Muscle layer of colon (tissue), 2 donors: Measurements from ENCODE around the gene SIX3.

Experiments
- H3K27ac ChIP-seq: one replicate; pipeline ENCODE4 v1.7.0; 2013; ENCODE audit warnings: low read depth, mild to moderate bottlenecking, low read length, moderate library complexity
- H3K27me3 ChIP-seq, 2 donors: one replicate each; pipeline ENCODE4 v1.7.0; 2013; ENCODE audit warnings: low read length in 2 of 2, mild to moderate bottlenecking in 2 of 2; ENCODE audit not compliant: insufficient read depth in 2 of 2, control insufficient read depth in 1 of 2
- H3K36me3 ChIP-seq: one replicate; pipeline ENCODE4 v1.7.0; 2013; ENCODE audit warnings: mild to moderate bottlenecking, low read length; ENCODE audit not compliant: insufficient read depth
- H3K4me1 ChIP-seq: one replicate; pipeline ENCODE4 v1.7.0; 2013; ENCODE audit warnings: mild to moderate bottlenecking, low read length; ENCODE audit not compliant: insufficient read depth
- H3K4me3 ChIP-seq, 2 donors: one replicate each; pipeline ENCODE4 v1.7.0; 2013; ENCODE audit warnings: low read length in 2 of 2, low read depth in 1 of 2, mild to moderate bottlenecking in 1 of 2, moderate library complexity in 1 of 2
- H3K9ac ChIP-seq: one replicate; pipeline ENCODE4 v1.7.0; 2013; ENCODE audit warnings: low read length
- H3K9me3 ChIP-seq: one replicate; pipeline ENCODE4 v1.7.0; 2013; ENCODE audit warnings: mild to moderate bottlenecking, low read length
- donor health status: abdominal sarcoma.
- donor health status: Adenocarcinoma of cecum.

SIX3 gene

GRCh38 chr2:44967056-44967455 is 25.6 kb downstream of the SIX3 start:
- Histone ChIP-seq H3K4me1 (no peaks in the 10 kb centered on the region), H3K9ac (no peak overlapping the region), H3K9me3 (no peaks in the 10 kb centered on the region), H3K27ac (no peak overlapping the region), H3K36me3 (no peaks in the 10 kb centered on the region), H3K4me3 (no peak overlapping the region), H3K27me3 (peaks cover 5 to 16% of the 10 kb centered on the region in 2 donors)

- Histone ChIP-seq H3K4me3 (no peak overlapping the region), H3K9ac (no peak overlapping the region), H3K36me3 (no peaks in the 10 kb centered on the region), H3K27me3 (peaks cover 5 to 16% of the 10 kb centered on the region in 2 donors), H3K27ac (no peak overlapping the region), H3K4me1 (no peaks in the 10 kb centered on the region), H3K9me3 (no peaks in the 10 kb centered on the region)
Measured at GRCh38 chr2:44967727-44968432, 26.4 kb downstream of the SIX3 start.

GRCh38 chr2:44969936-44970335 is 28.4 kb downstream of the SIX3 start:
- H3K9ac ChIP-seq, result no peak overlapping the region
- no peaks in the 10 kb centered on the region for H3K36me3 ChIP-seq
- H3K27me3 ChIP-seq, result peaks cover 5 to 15% of the 10 kb centered on the region in 2 donors
- no peaks in the 10 kb centered on the region for H3K9me3 ChIP-seq
- no peaks in the 10 kb centered on the region for H3K4me1 ChIP-seq
- no peak overlapping the region for H3K27ac ChIP-seq
- no peak overlapping the region for H3K4me3 ChIP-seq

DNA sequence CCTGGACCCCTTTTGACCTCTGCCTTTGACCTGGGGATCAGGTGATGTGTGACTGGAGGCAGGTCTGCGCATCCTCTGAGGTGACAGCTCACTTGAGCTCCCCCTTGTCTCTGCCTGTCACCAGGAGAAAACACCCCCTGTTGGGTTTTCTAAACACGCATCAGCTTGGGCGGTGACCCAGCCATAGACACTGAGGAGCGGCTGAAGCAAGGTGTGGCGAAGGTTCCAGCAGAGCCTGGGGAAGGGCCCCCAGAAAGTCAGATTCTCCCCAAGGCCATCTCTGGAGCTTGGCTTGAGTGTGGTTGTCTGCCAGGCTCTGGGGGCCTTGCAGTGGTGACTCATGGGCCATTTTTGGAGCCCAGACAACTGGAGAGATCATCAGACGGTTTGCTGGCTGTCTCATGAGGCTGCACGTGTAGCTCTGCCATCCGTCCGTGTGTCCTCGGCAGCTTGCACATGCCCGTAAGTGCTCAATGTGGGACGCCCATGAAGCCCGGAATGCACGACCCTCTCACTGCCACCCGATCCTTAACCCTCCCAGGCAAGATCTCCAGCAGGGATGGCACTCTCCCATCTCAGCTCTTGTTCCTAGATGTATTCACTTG is 29.4 kb downstream of the SIX3 start:
- no peak overlapping the region for H3K27ac ChIP-seq
- no peaks in the 10 kb centered on the region for H3K36me3 ChIP-seq
- no peak overlapping the region for H3K9ac ChIP-seq
- H3K4me3 ChIP-seq, result no peak overlapping the region
- peaks cover 0 to 11% of the 10 kb centered on the region in 2 donors for H3K27me3 ChIP-seq
- H3K9me3 ChIP-seq, result no peaks in the 10 kb centered on the region
- H3K4me1 ChIP-seq, result no peaks in the 10 kb centered on the region

- no peak overlapping the region for H3K27ac ChIP-seq
- no peak overlapping the region for H3K9ac ChIP-seq
- H3K4me3 ChIP-seq, result no peak overlapping the region
- peaks cover 0 to 13% of the 10 kb centered on the region in 2 donors for H3K27me3 ChIP-seq
- no peaks in the 10 kb centered on the region for H3K36me3 ChIP-seq
- no peaks in the 10 kb centered on the region for H3K9me3 ChIP-seq
- no peaks in the 10 kb centered on the region for H3K4me1 ChIP-seq
Measured at GRCh38 chr2:44972771-44973535, 31.5 kb downstream of the SIX3 start.

DNA sequence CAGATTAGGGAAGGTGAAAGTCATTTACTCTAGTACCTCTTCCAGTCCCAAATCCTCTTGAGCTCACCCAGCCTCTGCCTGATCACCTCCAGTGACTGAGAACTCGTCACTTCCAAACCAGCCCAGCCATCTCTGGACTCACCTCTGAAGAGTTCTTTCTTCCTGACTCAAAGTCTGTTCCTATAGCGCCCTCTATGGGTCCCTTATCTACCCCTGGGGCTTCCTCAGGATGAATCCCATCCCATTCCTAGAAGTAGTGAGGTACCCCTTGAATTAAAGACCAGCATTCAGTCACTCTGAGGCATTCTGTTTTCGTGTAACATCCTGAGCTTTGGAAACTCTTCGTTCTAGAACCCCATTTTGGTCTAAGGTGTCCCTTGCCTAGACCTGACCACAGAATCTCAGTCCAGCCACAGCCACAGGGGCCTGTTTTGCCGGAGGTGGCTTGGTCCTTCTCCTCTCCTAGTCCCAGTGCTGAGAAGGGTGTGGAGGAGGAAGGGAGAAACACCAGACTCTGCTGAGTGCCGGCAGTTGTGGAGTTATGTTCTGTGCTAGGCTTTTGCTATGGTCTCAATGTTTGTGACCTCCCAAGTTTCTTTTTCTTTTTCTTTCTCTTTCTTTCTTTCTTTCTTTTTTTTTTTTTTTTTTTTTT is 32.7 kb downstream of the SIX3 start:
- H3K4me1 ChIP-seq, result no peaks in the 10 kb centered on the region
- H3K9me3 ChIP-seq, result no peaks in the 10 kb centered on the region
- no peaks in the 10 kb centered on the region for H3K36me3 ChIP-seq
- no peak overlapping the region for H3K4me3 ChIP-seq
- no peak overlapping the region for H3K27ac ChIP-seq
- no peak overlapping the region for H3K9ac ChIP-seq
- H3K27me3 ChIP-seq, result peaks cover 0 to 13% of the 10 kb centered on the region in 2 donors

GRCh38 chr2:44975571-44976450 is 34.3 kb downstream of the SIX3 start:
- no peak overlapping the region for H3K4me3 ChIP-seq
- H3K27ac ChIP-seq, result no peak overlapping the region
- H3K9ac ChIP-seq, result no peak overlapping the region
- no peaks in the 10 kb centered on the region for H3K4me1 ChIP-seq
- H3K9me3 ChIP-seq, result no peaks in the 10 kb centered on the region
- H3K36me3 ChIP-seq, result no peaks in the 10 kb centered on the region
- H3K27me3 ChIP-seq, result peaks cover 0 to 11% of the 10 kb centered on the region in 2 donors

DNA sequence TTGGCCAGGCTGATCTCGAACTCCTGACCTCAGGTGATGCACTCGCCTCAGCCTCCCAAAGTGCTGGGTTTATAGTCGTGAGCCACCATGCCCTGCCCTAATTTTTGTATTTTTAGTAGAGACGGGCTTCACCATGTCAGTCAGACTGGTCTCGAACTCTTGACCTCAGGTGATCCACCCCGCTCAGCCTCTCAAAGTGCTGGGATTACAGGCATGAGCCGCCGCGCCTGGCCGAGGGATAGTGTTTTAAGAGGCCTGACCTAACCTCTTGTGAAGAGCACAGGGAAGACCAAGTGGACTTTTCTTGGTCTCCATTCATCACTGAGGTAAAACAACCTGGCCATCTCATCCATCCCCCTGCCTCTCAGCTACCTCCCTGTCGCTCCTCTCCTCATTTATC is 38.1 kb downstream of the SIX3 start:
- Histone ChIP-seq H3K4me1 (no peaks in the 10 kb centered on the region), H3K9ac (no peak overlapping the region), H3K27ac (no peak overlapping the region), H3K36me3 (no peaks in the 10 kb centered on the region), H3K9me3 (no peaks in the 10 kb centered on the region), H3K4me3 (no peak overlapping the region), H3K27me3 (peaks cover 0 to 4% of the 10 kb centered on the region in 2 donors)

DNA sequence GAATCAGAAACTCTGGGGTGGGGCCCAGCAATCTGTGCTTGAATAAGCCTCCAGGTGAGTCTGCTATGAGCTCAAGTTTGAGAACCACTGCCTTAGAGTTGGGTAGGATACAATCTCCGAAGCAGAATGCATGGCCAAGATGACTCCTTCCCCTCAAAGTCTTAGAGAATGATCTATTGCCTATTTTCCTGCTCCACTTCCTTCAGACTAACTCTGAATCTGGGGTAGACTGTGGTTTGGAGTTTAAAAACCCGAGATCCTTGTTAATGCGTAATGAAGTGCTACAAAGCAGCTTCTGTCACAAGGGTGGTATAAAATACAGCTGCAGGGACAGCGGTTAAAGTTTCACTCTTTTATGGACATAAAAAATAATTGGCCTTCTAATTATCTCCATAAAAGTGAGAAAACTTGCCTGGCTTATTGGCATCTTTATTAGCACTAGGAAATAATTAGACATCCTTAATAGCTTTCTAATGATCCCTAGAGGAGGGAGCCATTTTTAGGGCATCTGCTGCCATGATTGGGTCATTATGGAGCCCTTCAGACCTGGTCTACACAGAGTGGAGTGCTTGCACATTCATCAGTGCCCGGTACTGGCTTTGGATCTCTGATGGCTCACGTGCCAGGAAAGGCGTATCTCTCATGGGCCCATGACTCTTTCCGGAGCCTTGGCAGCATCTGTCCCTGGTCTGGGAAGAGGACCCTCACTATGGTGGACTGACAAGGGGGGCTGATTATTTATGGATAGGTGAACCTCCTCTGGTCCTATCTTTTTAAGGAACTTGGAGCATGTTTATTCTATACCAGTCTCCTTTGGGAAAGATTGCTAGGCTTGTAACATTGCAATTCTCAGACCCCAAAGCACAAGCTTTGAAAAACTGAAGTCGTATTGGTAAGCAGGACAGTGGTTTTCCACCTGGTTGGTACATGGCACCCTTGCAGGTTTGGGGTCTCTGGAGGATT is 39.5 kb downstream of the SIX3 start:
- Histone ChIP-seq H3K27me3 (peaks cover 0 to 2% of the 10 kb centered on the region in 2 donors), H3K36me3 (no peaks in the 10 kb centered on the region), H3K9ac (no peak overlapping the region), H3K4me3 (no peak overlapping the region), H3K27ac (no peak overlapping the region), H3K9me3 (no peaks in the 10 kb centered on the region), H3K4me1 (no peaks in the 10 kb centered on the region)

DNA sequence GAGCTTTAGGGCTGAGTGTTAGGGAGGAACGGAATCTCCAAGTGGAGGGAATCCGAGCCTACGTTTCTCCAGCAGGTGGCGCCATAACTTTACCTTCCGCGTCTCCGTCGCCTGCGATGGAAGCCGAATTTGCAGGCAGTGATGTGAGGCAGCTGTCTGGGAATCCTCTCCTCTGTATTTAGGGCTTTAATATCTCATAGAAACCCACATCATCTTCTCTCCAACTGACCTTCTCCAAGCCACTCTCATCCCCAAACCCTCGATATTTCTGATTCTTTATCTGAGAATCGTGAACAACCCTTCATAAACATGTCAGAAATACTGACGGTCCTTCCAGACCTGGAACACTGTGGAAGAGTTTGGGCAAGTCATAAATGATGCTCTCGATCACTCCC is 40.2 kb downstream of the SIX3 start:
- Histone ChIP-seq H3K9me3 (no peaks in the 10 kb centered on the region), H3K36me3 (no peaks in the 10 kb centered on the region), H3K4me1 (no peaks in the 10 kb centered on the region), H3K4me3 (no peak overlapping the region), H3K27me3 (no peaks in the 10 kb centered on the region), H3K9ac (no peak overlapping the region), H3K27ac (no peak overlapping the region)
